Endothelial cell of umbilical vein (primary cell): ENCODE measurements around the gene RYR3. TPM values are rescaled to one million over a fixed set of nuclear protein-coding genes. Genes with fewer than 3 reads are reported as not detected.

Source experiments
- BruUV-seq: library from RNA; stranded (reverse); fragments of 400-500 nt; replicated peaks from 2 replicates; lab custom pipeline; 2021; lab: Mats Ljungman, UMichigan
- CTCF ChIA-PET: fragments of 300-600, 350-600 bp; sonication (Branson Sonifier 250); formaldehyde crosslinking; loops from one replicate; lab custom pipeline; 2021; ENCODE audit warnings: antibody characterized with exemption, inconsistent platforms; lab: Charles Lee
- POLR2A ChIA-PET: fragments of 300-600, 350-600 bp; sonication (Branson Sonifier 250); formaldehyde crosslinking; loops from one replicate; lab custom pipeline; 2021; ENCODE audit warnings: antibody characterized with exemption, inconsistent platforms; lab: Charles Lee
- DNase-seq: peaks from one replicate; pipeline ENCODE4 v3.0.0-alpha.2; 2011; ENCODE audit warnings: low read depth, low spot score
- FAIRE-seq: peaks from 2 replicates; lab custom pipeline; 2011; peaks lifted over from hg19 to GRCh38; lab: Jason Lieb, UNC
- H2AFZ ChIP-seq: 2 replicates; pipeline ENCODE4 v1.6.0; 2012; ENCODE audit warnings: low read depth, low read length, control low read depth, inconsistent platforms
- H3K27ac ChIP-seq: 2 replicates; pipeline ENCODE4 v1.5.1; 2011; ENCODE audit warnings: low read depth, mild to moderate bottlenecking, control low read depth, low read length, moderate library complexity; ENCODE audit not compliant: insufficient read depth
- H3K27me3 ChIP-seq, 2 experiments: 2 replicates each; pipeline versions ENCODE4 v1.6.0 to v1.6.1; 2011; ENCODE audit warnings: low read length in 2 of 2, mixed read lengths in 1 of 2; ENCODE audit not compliant: control insufficient read depth in 2 of 2, insufficient read depth in 2 of 2
- H3K36me3 ChIP-seq, 2 experiments: 2 replicates in 1 of 2; 3 replicates in 1 of 2; pipeline ENCODE4 v1.5.1; 2011; ENCODE audit warnings: low read length in 2 of 2, mild to moderate bottlenecking in 1 of 2, moderate library complexity in 1 of 2; ENCODE audit not compliant: control insufficient read depth in 2 of 2, insufficient read depth in 2 of 2; ENCODE audit errors: extremely low read depth in 1 of 2
- H3K4me1 ChIP-seq: 3 replicates; pipeline ENCODE4 v1.5.1; 2011; ENCODE audit warnings: mild to moderate bottlenecking, low read length; ENCODE audit not compliant: control insufficient read depth, insufficient read depth; ENCODE audit errors: extremely low read depth
- H3K4me2 ChIP-seq: 2 replicates; pipeline ENCODE4 v1.6.1; 2011; ENCODE audit warnings: low read length, control low read depth, mixed read lengths; ENCODE audit not compliant: insufficient read depth
- H3K4me3 ChIP-seq, 3 experiments: fragments of 200-600 bp in 1 of 3; sonication (generic), shearing (Covaris generic) in 1 of 3; replicated peaks in 1 of 3; 2 replicates each; pipeline ENCODE4 v1.5.1; 2011 to 2016; ENCODE audit warnings: control low read depth in 3 of 3, low read length in 3 of 3, mild to moderate bottlenecking in 2 of 3, inconsistent platforms in 1 of 3, low read depth in 1 of 3, moderate library complexity in 1 of 3; ENCODE audit not compliant: insufficient read depth in 1 of 3
- H3K79me2 ChIP-seq: 2 replicates; pipeline ENCODE4 v1.6.0; 2012; ENCODE audit warnings: low read length, inconsistent platforms; ENCODE audit not compliant: control insufficient read depth, insufficient read depth
- H3K9ac ChIP-seq: replicated peaks from 2 replicates; pipeline ENCODE3; 2011; ENCODE audit warnings: low read length, control low read depth; ENCODE audit not compliant: insufficient read depth; ENCODE audit errors: extremely low read depth
- H3K9me1 ChIP-seq: replicated peaks from 3 replicates; pipeline ENCODE4 v1.6.0; 2011; ENCODE audit warnings: mild to moderate bottlenecking, low read length; ENCODE audit not compliant: control insufficient read depth, insufficient read depth; ENCODE audit errors: extremely low read depth
- H3K9me3 ChIP-seq: replicated peaks from 2 replicates; pipeline ENCODE4 v1.5.1; 2012; ENCODE audit warnings: low read length, inconsistent platforms; ENCODE audit not compliant: control insufficient read depth, insufficient read depth
- H4K20me1 ChIP-seq: replicated peaks from 2 replicates; pipeline ENCODE3; 2011; ENCODE audit warnings: mild to moderate bottlenecking, low read length; ENCODE audit not compliant: control insufficient read depth, insufficient read depth; ENCODE audit errors: extremely low read depth
- CTCF ChIP-seq, 2 donors: IDR thresholded peaks; 1 replicate in 1 of 2; 2 replicates in 1 of 2; pipeline ENCODE4 v1.5.1; 2011; ENCODE audit warnings: low read length in 2 of 2, mild to moderate bottlenecking in 2 of 2, moderate library complexity in 2 of 2, control low read depth in 1 of 2, inconsistent platforms in 1 of 2, low read depth in 1 of 2; ENCODE audit not compliant: insufficient read depth in 1 of 2; ENCODE audit errors: extremely low read depth in 1 of 2
- EZH2 ChIP-seq: IDR thresholded peaks from 2 replicates; pipeline ENCODE4 v1.6.1; 2012; ENCODE audit warnings: borderline replicate concordance, low read depth, mild to moderate bottlenecking, moderate library complexity, low read length, inconsistent platforms; ENCODE audit not compliant: severe bottlenecking
- FOS ChIP-seq: IDR thresholded peaks from 2 replicates; pipeline ENCODE4 v1.6.1; 2011; ENCODE audit warnings: mild to moderate bottlenecking, low read length, moderate library complexity, borderline replicate concordance; ENCODE audit not compliant: insufficient read depth
- GATA2 ChIP-seq: IDR thresholded peaks from 2 replicates; pipeline ENCODE4 v1.7.0; 2011; ENCODE audit warnings: low read depth, mild to moderate bottlenecking, moderate library complexity, mixed read lengths, low read length; ENCODE audit not compliant: insufficient read length, insufficient read depth
- JUN ChIP-seq: IDR thresholded peaks from 2 replicates; pipeline ENCODE4 v1.6.1; 2011; ENCODE audit warnings: borderline replicate concordance, low read depth; ENCODE audit not compliant: insufficient read length, insufficient read depth
- MAX ChIP-seq: IDR thresholded peaks from 2 replicates; pipeline ENCODE4 v1.6.1; 2011; ENCODE audit not compliant: insufficient read depth, insufficient read length
- MYC ChIP-seq: IDR thresholded peaks from one replicate; pipeline ENCODE4 v1.6.1; 2011; ENCODE audit warnings: mild to moderate bottlenecking, low read depth, low read length
- POLR2A ChIP-seq: IDR thresholded peaks from 2 replicates; pipeline ENCODE4 v1.6.1; 2012; ENCODE audit warnings: low read depth, mild to moderate bottlenecking, control low read depth, low read length
- POLR2AphosphoS5 ChIP-seq: IDR thresholded peaks from 2 replicates; pipeline ENCODE4 v1.6.1; 2012; ENCODE audit warnings: low read depth, mild to moderate bottlenecking, control low read depth, low read length, moderate library complexity; ENCODE audit not compliant: insufficient read depth
- dilution Hi-C: fragments of 300-500 bp; cut with MboI; formaldehyde crosslinking; loops from one replicate; pipeline ENCODE4 v1.15.0; 2019; ENCODE audit warnings: low sequenced_read_pairs; ENCODE audit not compliant: extremely low pct_ligation_motif_present
- intact Hi-C: fragments of 100-400 bp; cut with micrococcal nuclease; formaldehyde crosslinking; loops from one replicate; pipeline ENCODE4 v1.10.0; 2022
- polyA plus RNA-seq, 4 experiments: library from polyadenylated mRNA; depleted of rRNA in 3 of 4; stranded (reverse) in 3 of 4; unstranded in 1 of 4; fragments of >200 nt; gene quantifications; 2 replicates each; pipeline versions ENCODE4 v1.2.1 to v1.2.3, GENCODE V29; 2011 to 2012; ENCODE audit warnings: missing spikeins in 1 of 4
- total RNA-seq: library from RNA; stranded (reverse); gene quantifications from 2 replicates; pipeline ENCODE4 v1.2.3, GENCODE V29; 2021

RYR3 gene
- total and polyA plus RNA-seq, 2 donors (not counting 3 experiments of a cell fraction or from before 2014, with no cell fraction given) = not detected

DNA sequence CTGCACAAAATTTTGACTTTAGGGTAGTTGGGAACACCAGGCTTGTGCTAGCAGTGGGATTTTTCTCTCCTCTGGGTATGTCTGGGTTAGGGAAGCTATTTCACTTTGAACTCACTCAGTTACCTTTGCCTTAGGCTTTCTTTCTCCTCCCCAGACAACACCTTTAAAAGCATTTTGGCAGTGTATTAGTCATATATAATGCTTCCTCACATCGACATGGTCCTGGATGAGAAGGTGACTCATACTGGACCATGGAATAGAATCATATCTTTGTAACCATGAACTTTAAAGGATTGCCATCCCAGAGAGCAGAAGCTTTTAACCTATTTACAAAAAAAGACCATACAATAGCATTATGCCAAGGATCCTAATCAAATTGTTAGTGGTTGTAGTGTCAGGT, 2.7 kb downstream of the RYR3 start:
- H3K4me1 ChIP-seq = no peaks in the 10 kb centered on the region
- CTCF ChIA-PET = interaction anchor here (1.0 to 2.0 kb wide), 2 partner anchors 20 to 424 kb away, joined by 3 to 9 read pairs; no protein-coding TSS in a partner anchor
- no peak for TF ChIP-seq POLR2A
- TF ChIP-seq GATA2 = no peak
- TF ChIP-seq CTCF (IDR thresholded peaks at IDR 0.05; ENCODE audit: extremely low read depth in 1 of 2, insufficient read depth in 1 of 2, low read depth in 1 of 2, low read length in 2 of 2) = no peak
- no peak for TF ChIP-seq MAX
- no peak for TF ChIP-seq POLR2AphosphoS5
- TF ChIP-seq FOS = no peak
- no peak for TF ChIP-seq MYC
- TF ChIP-seq EZH2 = no peak
- no peak for TF ChIP-seq JUN
- peaks cover 20 to 27% of the 10 kb centered on the region in 2 experiments for H3K27me3 ChIP-seq
- H3K9ac ChIP-seq = no peak overlapping the region
- FAIRE-seq = no peak
- H3K27ac ChIP-seq = no peak overlapping the region
- POLR2A ChIA-PET = interaction anchor here (0.6 kb wide), 1 partner anchor 1714 kb away, joined by 6 read pairs; no protein-coding TSS in a partner anchor
- intact Hi-C loops (no loop called here), dilution Hi-C loops (no loop called here)
- no peaks in the 10 kb centered on the region for H3K9me3 ChIP-seq
- H3K4me2 ChIP-seq = no peak overlapping the region
- H3K9me1 ChIP-seq = no peaks in the 10 kb centered on the region
- no peak overlapping the region for H2AFZ ChIP-seq
- no TSS peak for BruUV-seq
- no peaks in the 10 kb centered on the region for H3K79me2 ChIP-seq
- no peak overlapping the region for H3K4me3 ChIP-seq
- no peaks in the 10 kb centered on the region for H4K20me1 ChIP-seq
- no peaks in the 10 kb centered on the region for H3K36me3 ChIP-seq
- DNase-seq = no peak
